ENCODE results near the gene KIAA1328. TPM values are rescaled to one million over a fixed set of nuclear protein-coding genes. Genes with fewer than 3 reads are reported as not detected.

Gene KIAA1328
- total and polyA plus RNA-seq, 3 donors from 2014 or later = 19.9 to 48.7 (median 35.0) TPM

- H3K4me3 ChIP-seq = no peak overlapping the region
- no peaks in the 10 kb centered on the region for H3K27me3 ChIP-seq
- H3K9me3 ChIP-seq = no peaks in the 10 kb centered on the region
- no peak for TF ChIP-seq POLR2A (IDR thresholded peaks at IDR 0.05)
- no peak for TF ChIP-seq CTCF (IDR thresholded peaks at IDR 0.05)
- intact Hi-C loops (cut with DNase I; ENCODE audit: low total_unique reads) = no loop called here
- no peaks in the 10 kb centered on the region for H3K36me3 ChIP-seq (ENCODE audit: low read depth, missing control alignments)
- 87 to 91% methylated on average over 7 to 11 of the region's 11 CpGs for WGBS, 2 donors
- H3K27ac ChIP-seq = no peak overlapping the region
- no peaks in the 10 kb centered on the region for H3K4me1 ChIP-seq
- DNase-seq = no peak
Observed at GRCh38 chr18:37249171-37249886, 420.4 kb downstream of the KIAA1328 start.

GRCh38 chr18:37249895-37250618 is 421.1 kb downstream of the KIAA1328 start:
- no peak for TF ChIP-seq CTCF (IDR thresholded peaks at IDR 0.05)
- TF ChIP-seq POLR2A (IDR thresholded peaks at IDR 0.05) = no peak
- intact Hi-C loops (cut with DNase I; ENCODE audit: low total_unique reads) = no loop called here
- no peaks in the 10 kb centered on the region for H3K36me3 ChIP-seq (ENCODE audit: low read depth, missing control alignments)
- no peak for DNase-seq
- 90 to 98% methylated on average over 6 of the region's 6 CpGs for WGBS, 2 donors
- H3K27ac ChIP-seq = no peak overlapping the region
- H3K9me3 ChIP-seq = no peaks in the 10 kb centered on the region
- H3K4me3 ChIP-seq = no peak overlapping the region
- H3K27me3 ChIP-seq = no peaks in the 10 kb centered on the region
- no peaks in the 10 kb centered on the region for H3K4me1 ChIP-seq

- H3K27me3 ChIP-seq = no peaks in the 10 kb centered on the region
- TF ChIP-seq CTCF (IDR thresholded peaks at IDR 0.05) = no peak
- TF ChIP-seq POLR2A (IDR thresholded peaks at IDR 0.05) = no peak
- DNase-seq = no peak
- WGBS, 2 donors = 76 to 80% methylated on average over 3 of the region's 3 CpGs
- no peak overlapping the region for H3K4me3 ChIP-seq
- H3K27ac ChIP-seq = no peak overlapping the region
- H3K36me3 ChIP-seq (ENCODE audit: low read depth, missing control alignments) = no peaks in the 10 kb centered on the region
- intact Hi-C loops (cut with DNase I; ENCODE audit: low total_unique reads) = no loop called here
- no peaks in the 10 kb centered on the region for H3K4me1 ChIP-seq
- H3K9me3 ChIP-seq = no peaks in the 10 kb centered on the region
Observed at GRCh38 chr18:37251679-37252078, 422.8 kb downstream of the KIAA1328 start.

- DNase-seq = no peak
- TF ChIP-seq POLR2A (IDR thresholded peaks at IDR 0.05) (no peak), CTCF (IDR thresholded peaks at IDR 0.05) (no peak)
- no peaks in the 10 kb centered on the region for H3K9me3 ChIP-seq
- H3K27me3 ChIP-seq = no peaks in the 10 kb centered on the region
- intact Hi-C loops (cut with DNase I; ENCODE audit: low total_unique reads) = no loop called here
- 79 to 88% methylated on average over 3 of the region's 3 CpGs for WGBS, 2 donors
- no peak overlapping the region for H3K4me3 ChIP-seq
- no peak overlapping the region for H3K27ac ChIP-seq
- H3K4me1 ChIP-seq = no peaks in the 10 kb centered on the region
- no peaks in the 10 kb centered on the region for H3K36me3 ChIP-seq (ENCODE audit: low read depth, missing control alignments)
Observed at GRCh38 chr18:37252342-37252741, 423.4 kb downstream of the KIAA1328 start.
